HG03045 (cell line): ENCODE measurements around the gene ARAP2.

Source experiments
- ATAC-seq: cut with Tn5 transposase; IDR thresholded peaks from one replicate; pipeline ENCODE4 v1.9.1; 2021; ENCODE audit warnings: mild to moderate bottlenecking, moderate library complexity; ENCODE audit not compliant: unreplicated experiment

Gene ARAP2

DNA sequence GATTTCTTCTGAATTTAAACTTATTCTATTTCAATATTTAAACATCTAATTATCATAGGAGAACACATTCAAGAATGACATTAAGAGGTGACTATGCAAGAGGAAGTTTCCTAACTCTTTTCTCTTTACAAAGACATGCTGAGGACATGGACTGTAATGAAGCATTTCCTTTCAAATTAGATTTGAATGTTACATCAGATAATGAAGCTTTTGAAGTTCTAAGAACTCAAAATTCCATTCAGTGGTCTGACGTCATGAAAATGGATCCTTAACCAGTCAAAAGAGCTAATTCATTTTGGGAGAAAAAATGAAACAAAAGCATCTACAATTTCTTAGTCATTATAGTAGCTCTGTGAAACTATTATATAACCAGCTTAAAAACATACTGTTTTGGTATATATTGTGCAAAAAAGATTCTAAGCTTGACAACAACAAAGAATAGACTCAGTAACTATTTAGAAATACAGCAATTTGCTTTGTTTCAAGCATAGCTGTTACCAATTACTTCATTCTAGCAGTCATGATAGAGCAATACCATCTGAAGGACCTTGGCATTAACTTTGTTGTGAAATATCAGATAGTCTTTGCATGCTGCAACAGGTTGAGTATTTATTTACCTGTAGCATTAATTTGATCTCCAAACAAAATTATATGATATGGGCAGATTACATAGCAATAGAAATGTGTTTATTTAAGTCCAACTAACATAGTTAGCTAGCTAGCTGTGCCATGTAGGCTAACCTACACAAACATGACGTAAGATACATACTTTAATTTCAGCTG, 23.4 kb upstream of the ARAP2 start:
- ATAC-seq: no peak

- ATAC-seq: no peak
Measured at GRCh38 chr4:36264207-36264826, 20.0 kb upstream of the ARAP2 start.

DNA sequence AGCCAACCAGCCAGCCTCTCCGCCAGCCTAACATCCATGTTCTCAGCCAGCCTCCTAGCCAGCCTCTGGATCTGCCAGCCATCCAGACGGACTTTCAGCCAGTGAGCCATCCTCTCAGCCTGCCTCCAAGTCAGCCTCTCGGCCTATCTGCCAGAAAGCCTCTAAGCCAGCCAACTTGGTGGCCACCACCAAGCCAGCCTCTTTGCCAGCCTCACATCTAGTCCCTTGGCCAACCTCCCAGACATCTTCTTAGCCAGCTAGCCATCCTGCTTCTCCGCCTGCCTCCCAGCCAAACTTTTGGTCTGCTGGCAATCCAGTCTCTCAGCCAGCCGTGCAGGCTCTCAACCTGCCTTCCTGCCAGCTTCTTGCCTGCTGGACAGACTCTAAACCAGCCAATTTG, 16.4 kb upstream of the ARAP2 start:
- ATAC-seq: no peak

GRCh38 chr4:36256398-36256891, 12.1 kb upstream of the ARAP2 start:
- ATAC-seq: peak; percentile 66

GRCh38 chr4:36255577-36255976, 11.3 kb upstream of the ARAP2 start:
- peak; percentile 64 for ATAC-seq

DNA sequence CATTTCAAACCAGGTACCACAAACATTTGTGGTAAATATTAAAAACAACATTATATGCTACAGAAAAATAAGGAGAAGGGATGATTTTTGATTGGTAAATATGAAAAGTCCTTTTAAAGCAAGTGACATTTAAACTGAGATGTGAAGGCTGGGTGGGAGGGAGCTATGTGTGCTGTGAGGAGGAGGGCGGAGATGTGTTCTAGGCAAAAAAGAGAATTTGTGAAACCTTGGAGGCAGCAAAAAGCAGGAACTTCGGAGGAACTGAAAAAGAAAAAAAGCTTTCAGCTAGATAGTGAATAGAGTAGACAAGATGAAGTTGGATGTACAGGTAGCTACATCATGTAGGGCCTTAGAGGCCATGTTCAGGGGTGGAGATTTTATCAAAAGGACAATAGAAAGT, 10.1 kb upstream of the ARAP2 start:
- ATAC-seq: no peak

DNA sequence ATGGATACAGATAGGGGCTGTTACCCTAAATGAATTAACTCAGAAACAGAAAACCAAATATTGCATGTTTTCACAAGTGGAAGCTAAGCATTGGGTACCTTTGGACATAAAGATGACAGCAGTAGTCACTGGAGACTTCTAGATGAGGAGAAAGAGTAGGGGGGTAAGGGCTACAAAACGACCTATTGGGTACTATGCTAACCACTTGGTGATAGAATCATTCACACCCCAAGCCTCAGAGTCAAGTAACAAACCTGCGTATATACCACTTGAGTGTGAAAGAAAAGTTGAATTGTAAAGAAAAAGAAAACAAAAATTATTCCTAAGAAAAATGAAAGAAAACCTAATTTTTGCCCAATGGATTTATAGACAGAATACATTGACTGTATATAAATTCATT, 7.7 kb upstream of the ARAP2 start:
- no peak for ATAC-seq

DNA sequence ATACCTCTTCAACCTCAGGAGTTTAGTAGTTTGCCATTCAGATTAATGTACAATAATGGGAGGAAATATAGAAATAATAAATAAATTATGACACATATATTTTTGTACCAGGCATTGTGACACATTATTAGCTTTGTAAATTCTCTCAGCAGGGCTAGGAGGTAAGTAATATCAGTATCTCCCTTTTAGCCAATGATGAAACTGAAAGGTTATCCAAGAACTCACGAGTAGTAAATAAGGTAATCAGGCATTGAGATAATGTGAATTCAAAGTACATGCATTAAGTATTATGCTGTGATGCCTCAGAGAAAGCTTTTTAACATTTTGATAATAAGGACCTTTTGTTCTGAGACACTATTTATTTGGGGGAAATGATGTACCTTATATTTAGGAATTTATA, 5.3 kb upstream of the ARAP2 start:
- no peak for ATAC-seq

- peak; percentile 35 for ATAC-seq
Measured at GRCh38 chr4:36243355-36244256, 708 bp downstream of the ARAP2 start.

DNA sequence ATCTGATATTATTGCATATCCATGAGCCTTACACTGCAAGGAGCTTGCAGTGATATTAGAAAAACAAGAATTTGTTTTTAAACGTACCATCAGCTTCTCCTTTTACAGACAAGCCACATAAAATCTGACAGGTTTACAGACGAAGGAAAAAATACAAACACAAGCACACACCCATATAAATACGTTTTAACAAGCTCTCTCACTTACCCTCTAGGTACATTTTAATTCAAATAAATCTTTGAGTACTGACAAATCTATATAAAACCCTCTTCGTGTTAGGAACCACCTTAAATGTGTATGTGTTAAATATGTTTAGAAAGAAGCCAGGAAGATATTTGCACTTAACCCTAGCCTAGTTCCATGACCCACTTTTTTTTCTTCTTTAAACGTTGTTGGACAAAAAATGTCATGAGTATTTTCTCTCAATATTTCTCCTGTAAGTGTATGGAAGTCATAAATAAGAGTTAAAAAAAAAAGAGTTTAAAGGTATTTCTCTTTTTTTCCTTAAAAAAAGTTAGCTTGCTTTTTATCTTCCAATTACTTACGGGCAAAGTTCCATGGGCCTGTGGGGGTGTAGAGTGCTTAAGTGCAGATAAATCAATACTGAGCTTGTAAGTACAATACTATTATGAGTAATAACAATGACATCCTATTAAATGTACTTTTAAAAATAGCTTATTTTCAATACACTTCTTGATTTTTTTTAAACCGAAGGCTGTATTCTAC, 1.5 kb downstream of the ARAP2 start:
- no peak for ATAC-seq

DNA sequence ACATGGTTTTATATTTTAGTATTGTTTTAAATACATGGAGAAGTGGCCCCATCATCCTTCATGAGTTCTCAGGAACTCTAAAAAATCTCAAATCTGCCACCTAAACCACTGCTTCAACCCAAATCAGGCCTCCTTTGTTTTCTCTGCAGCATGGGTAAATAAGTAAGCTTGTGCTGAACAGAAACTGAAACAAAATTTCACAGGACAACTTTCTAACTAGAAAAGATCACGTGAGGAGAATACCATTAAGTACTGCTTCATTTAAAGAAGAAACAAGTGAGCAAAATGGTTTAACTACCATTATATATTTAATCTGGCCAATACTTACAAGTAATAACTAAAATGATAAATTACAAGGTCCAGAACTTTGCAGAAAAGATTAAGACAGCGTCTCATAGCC, 2.5 kb downstream of the ARAP2 start:
- ATAC-seq: peak; percentile 39

GRCh38 chr4:36237366-36238313, 6.7 kb downstream of the ARAP2 start:
- no peak for ATAC-seq

DNA sequence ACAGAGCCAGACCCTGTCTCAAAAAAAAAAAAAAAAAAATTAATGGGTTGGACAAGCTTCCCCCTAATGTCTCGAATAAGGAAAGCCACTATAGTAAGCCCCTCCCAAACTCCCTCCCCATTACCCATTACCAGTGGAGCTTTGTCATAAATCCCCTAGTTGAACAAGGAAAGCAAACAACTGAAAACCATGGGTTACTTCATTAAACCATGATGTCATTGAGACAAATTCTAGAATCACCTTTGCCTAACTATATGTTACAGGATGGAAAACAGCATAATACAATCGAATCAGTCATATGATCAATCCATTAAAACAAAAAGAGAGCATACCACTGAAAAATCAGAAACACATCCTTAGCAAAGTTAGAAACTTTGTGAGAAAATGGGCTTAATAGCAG, 8.2 kb downstream of the ARAP2 start:
- no peak for ATAC-seq

DNA sequence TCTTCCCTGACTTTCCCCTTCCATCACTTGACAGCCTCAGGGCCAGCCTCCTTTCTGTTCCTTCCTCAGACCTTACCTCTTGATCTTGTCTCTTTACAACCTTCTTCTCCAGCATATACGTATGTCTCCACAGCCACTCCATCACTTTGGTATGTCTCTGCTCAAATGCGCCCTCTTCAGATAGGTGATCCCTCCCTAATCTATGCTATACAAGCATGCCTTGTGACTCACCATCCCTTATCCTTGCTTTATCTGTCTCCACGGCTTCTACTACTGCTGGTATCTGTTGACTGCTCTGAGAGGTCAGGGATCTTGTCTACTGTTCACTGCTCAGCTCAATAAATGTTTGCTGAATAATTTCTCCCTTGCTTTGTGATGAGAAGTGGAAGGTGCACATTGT, 9.0 kb downstream of the ARAP2 start:
- no peak for ATAC-seq

- no peak for ATAC-seq
Measured at GRCh38 chr4:36233567-36234266, 10.6 kb downstream of the ARAP2 start.

GRCh38 chr4:36230534-36230933, 13.8 kb downstream of the ARAP2 start:
- no peak for ATAC-seq

DNA sequence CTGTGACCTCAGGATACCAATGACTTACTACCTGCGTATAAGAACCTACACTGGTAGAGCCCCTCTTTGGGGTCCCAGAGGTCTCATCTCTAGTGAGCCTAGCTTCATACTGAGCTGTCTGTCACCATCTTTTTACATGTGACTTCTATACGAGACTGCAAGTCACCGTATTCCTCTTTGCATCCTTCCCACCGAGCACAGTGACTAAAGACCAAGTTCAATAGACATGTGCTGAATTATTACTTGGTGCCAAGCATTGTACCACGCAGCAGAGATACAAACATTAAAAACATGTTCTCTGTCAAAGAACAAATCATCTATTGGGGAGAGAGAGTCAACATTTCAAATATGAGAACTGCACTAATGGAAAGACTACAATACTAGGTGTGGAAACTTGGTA, 16.4 kb downstream of the ARAP2 start:
- ATAC-seq: no peak

GRCh38 chr4:36226430-36227227, 17.7 kb downstream of the ARAP2 start:
- ATAC-seq: no peak
